NCI-H1694 treated with DMSO at 0.1 percent for 48 hours (cell line): ENCODE results near the gene CCDC110.

Experiments used
- DNase-seq: peaks from one replicate; lab custom pipeline; 2025; lab: John Stamatoyannopoulos, UW

The CCDC110 gene

GRCh38 chr4:185421366-185422124, 50.0 kb downstream of the CCDC110 start:
- DNase-seq, result no peak

- DNase-seq, result no peak
These were observed 54.6 kb downstream of the CCDC110 start for GRCh38 chr4:185416955-185417354.

- no peak for DNase-seq
These were observed 59.1 kb downstream of the CCDC110 start for GRCh38 chr4:185412412-185412811.

GRCh38 chr4:185411849-185412248, 59.7 kb downstream of the CCDC110 start:
- DNase-seq, result no peak

GRCh38 chr4:185408432-185408831, 63.1 kb downstream of the CCDC110 start:
- no peak for DNase-seq

- DNase-seq, result no peak
These were observed 66.1 kb downstream of the CCDC110 start for GRCh38 chr4:185405296-185405999.

GRCh38 chr4:185404031-185404430, 67.5 kb downstream of the CCDC110 start:
- DNase-seq, result peak; percentile 53

GRCh38 chr4:185399466-185399865, 72.1 kb downstream of the CCDC110 start:
- no peak for DNase-seq

- DNase-seq, result no peak
These were observed 72.9 kb downstream of the CCDC110 start for GRCh38 chr4:185398618-185399017.

- DNase-seq, result no peak
These were observed 74.7 kb downstream of the CCDC110 start, which contains the start of gene ANKRD37 for GRCh38 chr4:185396724-185397385. Gene ANKRD37, plus strand, starts transcription at chr4:185396841. Its CDS starts 83 bp downstream, at chr4:185396924.

GRCh38 chr4:185395956-185396723, 75.4 kb downstream of the CCDC110 start:
- peak; percentile 88 for DNase-seq

GRCh38 chr4:185395238-185395955, 76.1 kb downstream of the CCDC110 start, which contains the start of gene LRP2BP:
Gene LRP2BP, minus strand, starts transcription at chr4:185395924. Its CDS starts 17,738 bp downstream, at chr4:185378186.
- peak; percentile 15 for DNase-seq
